Peyer's patch (tissue), 4 donors: ENCODE data around the gene ATRIP.

Experiments
- POLR2A ChIP-seq, 2 donors: fragments of 450-650 bp; IDR thresholded peaks; one replicate each; pipeline ENCODE4 v1.5.1; 2017; ENCODE audit warnings: antibody characterized with exemption in 2 of 2, mild to moderate bottlenecking in 2 of 2, moderate library complexity in 2 of 2
- TF ChIP-seq, protein P1 (sequence below), 6 experiments: fragments of 450-650 bp in 4 of 6; fragments of 200-600 bp in 2 of 6; sonication (generic) in 1 of 6; IDR thresholded peaks; one replicate each; pipeline ENCODE4 v1.5.1; 2017 to 2019; ENCODE audit warnings: antibody characterized with exemption in 6 of 6, mild to moderate bottlenecking in 3 of 6, moderate library complexity in 1 of 6

DNA sequence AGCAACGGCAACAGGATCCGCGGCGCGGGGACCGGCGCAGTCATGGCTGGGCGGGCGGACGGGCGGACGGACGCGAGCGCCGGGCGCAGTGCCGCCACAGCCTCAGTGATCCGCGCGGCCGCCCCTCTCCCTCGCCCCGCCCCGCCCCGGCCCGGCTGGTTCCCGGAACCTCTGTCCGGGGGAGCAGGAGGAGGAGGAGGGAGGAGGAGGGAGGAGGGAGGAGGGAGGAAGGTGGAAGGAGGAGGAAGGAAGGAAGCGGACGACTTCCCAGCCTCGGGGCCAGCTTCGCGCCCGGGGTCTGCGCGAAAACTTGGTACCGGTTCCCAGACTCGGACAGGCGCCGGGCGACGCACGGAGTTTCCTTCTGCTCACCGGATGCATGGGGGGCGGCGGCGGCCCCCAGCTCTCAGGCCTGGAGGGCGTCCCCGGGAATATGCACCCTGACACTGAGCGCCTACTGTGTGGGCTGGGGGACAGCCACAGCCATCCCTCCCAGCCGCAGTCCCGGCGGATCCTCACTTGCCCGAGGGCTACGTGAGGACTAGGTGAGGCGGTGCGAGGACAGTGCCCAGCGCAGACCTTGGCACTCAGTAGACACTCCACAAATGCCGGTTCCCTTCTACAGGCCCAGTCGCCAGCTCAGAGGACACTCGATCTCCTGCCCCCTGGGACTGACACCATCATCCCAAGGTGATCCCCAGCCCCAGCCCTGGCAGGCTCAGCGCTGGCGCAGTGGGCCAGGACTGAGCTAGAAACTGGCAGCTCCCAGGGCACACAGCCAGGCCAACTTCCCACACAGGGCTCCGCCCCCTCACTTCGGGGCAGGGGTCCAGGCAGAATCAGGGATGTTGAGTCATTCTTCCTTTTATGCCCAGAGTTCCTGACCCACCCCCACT lies 57.8 kb downstream of the ATRIP start, which contains the start of gene SHISA5:
- peak in 1 of 2 donors; percentile 9 for TF ChIP-seq POLR2A (IDR thresholded peaks at IDR 0.05)
- TF ChIP-seq, protein P1, sequence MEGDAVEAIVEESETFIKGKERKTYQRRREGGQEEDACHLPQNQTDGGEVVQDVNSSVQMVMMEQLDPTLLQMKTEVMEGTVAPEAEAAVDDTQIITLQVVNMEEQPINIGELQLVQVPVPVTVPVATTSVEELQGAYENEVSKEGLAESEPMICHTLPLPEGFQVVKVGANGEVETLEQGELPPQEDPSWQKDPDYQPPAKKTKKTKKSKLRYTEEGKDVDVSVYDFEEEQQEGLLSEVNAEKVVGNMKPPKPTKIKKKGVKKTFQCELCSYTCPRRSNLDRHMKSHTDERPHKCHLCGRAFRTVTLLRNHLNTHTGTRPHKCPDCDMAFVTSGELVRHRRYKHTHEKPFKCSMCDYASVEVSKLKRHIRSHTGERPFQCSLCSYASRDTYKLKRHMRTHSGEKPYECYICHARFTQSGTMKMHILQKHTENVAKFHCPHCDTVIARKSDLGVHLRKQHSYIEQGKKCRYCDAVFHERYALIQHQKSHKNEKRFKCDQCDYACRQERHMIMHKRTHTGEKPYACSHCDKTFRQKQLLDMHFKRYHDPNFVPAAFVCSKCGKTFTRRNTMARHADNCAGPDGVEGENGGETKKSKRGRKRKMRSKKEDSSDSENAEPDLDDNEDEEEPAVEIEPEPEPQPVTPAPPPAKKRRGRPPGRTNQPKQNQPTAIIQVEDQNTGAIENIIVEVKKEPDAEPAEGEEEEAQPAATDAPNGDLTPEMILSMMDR (IDR thresholded peaks at IDR 0.05): no peak
